SK-N-SH treated with all-trans-retinoic acid at 6 μM for 48 hours (cell line): ENCODE data around the gene TMEM207.

Source experiments
- ATAC-seq: fragments of 200-7000 bp; cut with Tn5 transposase; 3 replicates; pipeline ENCODE4 v1.9.1; 2020; ENCODE audit warnings: mild to moderate bottlenecking, moderate library complexity
- ARNTL ChIP-seq: fragments of 450-650 bp; formaldehyde crosslinking; IDR thresholded peaks from 2 replicates; pipeline ENCODE4 v1.5.0; 2020; ENCODE audit warnings: low read depth, mild to moderate bottlenecking, moderate library complexity, borderline replicate concordance
- BACH2 ChIP-seq: fragments of 250-450 bp; sonication (Bioruptor Pico); IDR thresholded peaks from 2 replicates; pipeline ENCODE4 v1.9.0; 2021; ENCODE audit warnings: mild to moderate bottlenecking, borderline replicate concordance
- CREB5 ChIP-seq: fragments of 250-450 bp; sonication (Bioruptor Pico); IDR thresholded peaks from 2 replicates; pipeline ENCODE4 v1.5.1; 2020; ENCODE audit warnings: low read depth, mild to moderate bottlenecking, moderate library complexity
- CSDC2 ChIP-seq: fragments of 250-450 bp; sonication (Bioruptor Pico); IDR thresholded peaks from 2 replicates; pipeline ENCODE4 v1.5.0; 2020; ENCODE audit warnings: mild to moderate bottlenecking, moderate library complexity
- CSRNP3 ChIP-seq: fragments of 250-450 bp; sonication (Bioruptor Pico); IDR thresholded peaks from 2 replicates; pipeline ENCODE4 v1.5.1; 2021; ENCODE audit warnings: mild to moderate bottlenecking, moderate library complexity
- ESRRG ChIP-seq: fragments of 250-450 bp; sonication (Bioruptor Pico); IDR thresholded peaks from 2 replicates; pipeline ENCODE4 v1.6.1; 2021; ENCODE audit warnings: mild to moderate bottlenecking
- GLIS3 ChIP-seq: fragments of 250-450 bp; sonication (Bioruptor Pico); IDR thresholded peaks from 2 replicates; pipeline ENCODE4 v1.5.0; 2020; ENCODE audit warnings: mild to moderate bottlenecking, moderate library complexity
- OSR1 ChIP-seq: fragments of 250-450 bp; sonication (Bioruptor Pico); IDR thresholded peaks from 2 replicates; pipeline ENCODE4 v1.8.0; 2022; ENCODE audit warnings: moderate library complexity, mild to moderate bottlenecking, inconsistent platforms
- POU6F1 ChIP-seq: fragments of 250-450 bp; sonication (Bioruptor Pico); IDR thresholded peaks from 2 replicates; pipeline ENCODE4 v1.8.0; 2021; ENCODE audit warnings: low read depth, mild to moderate bottlenecking, moderate library complexity, borderline replicate concordance
- PPARA ChIP-seq: fragments of 250-450 bp; sonication (Bioruptor Pico); IDR thresholded peaks from 2 replicates; pipeline ENCODE4 v1.5.0; 2020; ENCODE audit warnings: mild to moderate bottlenecking, borderline replicate concordance
- RARB ChIP-seq: fragments of 250-450 bp; sonication (Bioruptor Pico); IDR thresholded peaks from 2 replicates; pipeline ENCODE4 v1.8.0; 2021; ENCODE audit warnings: mild to moderate bottlenecking, moderate library complexity
- SNAI2 ChIP-seq: fragments of 250-450 bp; sonication (Bioruptor Pico); IDR thresholded peaks from 2 replicates; pipeline ENCODE4 v1.5.0; 2020; ENCODE audit warnings: mild to moderate bottlenecking, moderate library complexity
- TCF4 ChIP-seq: fragments of 250-450 bp; sonication (Bioruptor Pico); IDR thresholded peaks from 2 replicates; pipeline ENCODE4 v1.8.0; 2021; ENCODE audit warnings: mild to moderate bottlenecking, moderate library complexity, borderline replicate concordance
- TSHZ2 ChIP-seq: fragments of 250-450 bp; sonication (Bioruptor Pico); IDR thresholded peaks from 2 replicates; pipeline ENCODE4 v1.5.0; 2020; ENCODE audit warnings: mild to moderate bottlenecking, moderate library complexity
- ZC3H10 ChIP-seq: fragments of 250-450 bp; sonication (Bioruptor Pico); IDR thresholded peaks from 2 replicates; pipeline ENCODE4 v1.5.1; 2021; ENCODE audit warnings: mild to moderate bottlenecking, moderate library complexity
- ZFP30 ChIP-seq: fragments of 450-650 bp; formaldehyde crosslinking; IDR thresholded peaks from 2 replicates; pipeline ENCODE4 v1.5.0; 2022; ENCODE audit warnings: mild to moderate bottlenecking, moderate library complexity
- ZNF565 ChIP-seq: fragments of 450-650 bp; formaldehyde crosslinking; conservative IDR thresholded peaks from 2 replicates; pipeline ENCODE4 v1.5.0; 2020; ENCODE audit warnings: low read depth, mild to moderate bottlenecking, moderate library complexity
- ZNF70 ChIP-seq: fragments of 450-650 bp; formaldehyde crosslinking; IDR thresholded peaks from 2 replicates; pipeline ENCODE4 v1.5.0; 2020; ENCODE audit warnings: mild to moderate bottlenecking, moderate library complexity
- ZNF8 ChIP-seq: fragments of 450-650 bp; formaldehyde crosslinking; IDR thresholded peaks from 2 replicates; pipeline ENCODE4 v1.5.0; 2020; ENCODE audit warnings: mild to moderate bottlenecking, moderate library complexity

The TMEM207 gene

GRCh38 chr3:190491533-190492054 is 41.9 kb upstream of the TMEM207 start:
- no peak for ATAC-seq
- no peak for TF ChIP-seq CSRNP3 (CRISPR knock-in tag)
- no peak for TF ChIP-seq ZNF70 (CRISPR knock-in tag)
- TF ChIP-seq CSDC2 (CRISPR knock-in tag), result no peak
- no peak for TF ChIP-seq SNAI2
- TF ChIP-seq ZNF8 (CRISPR knock-in tag), result no peak
- no peak for TF ChIP-seq RARB
- no peak for TF ChIP-seq BACH2
- TF ChIP-seq, all 23 proteins: peak for 0

GRCh38 chr3:190486908-190487607 is 37.4 kb upstream of the TMEM207 start:
- TF ChIP-seq BACH2 (no peak), OSR1 (CRISPR knock-in tag) (no peak), ESRRG (CRISPR knock-in tag) (no peak), ZNF8 (CRISPR knock-in tag) (no peak), ZC3H10 (CRISPR knock-in tag) (no peak), GLIS3 (no peak), ZNF70 (CRISPR knock-in tag) (no peak), TCF4 (CRISPR knock-in tag) (no peak), CREB5 (CRISPR knock-in tag) (no peak), POU6F1 (CRISPR knock-in tag) (no peak), RARB (no peak)
- TF ChIP-seq, all 23 proteins: peak for 0
- ATAC-seq, result no peak

GRCh38 chr3:190486533-190486864 is 36.8 kb upstream of the TMEM207 start:
- TF ChIP-seq ZNF8 (CRISPR knock-in tag) (no peak), POU6F1 (CRISPR knock-in tag) (no peak), PPARA (no peak), ESRRG (CRISPR knock-in tag) (no peak), CREB5 (CRISPR knock-in tag) (no peak), OSR1 (CRISPR knock-in tag) (no peak), TCF4 (CRISPR knock-in tag) (no peak), GLIS3 (no peak), ZC3H10 (CRISPR knock-in tag) (no peak), ZNF565 (CRISPR knock-in tag) (no peak), SNAI2 (no peak), ARNTL (CRISPR knock-in tag) (no peak), RARB (no peak), TSHZ2 (no peak), ZFP30 (CRISPR knock-in tag) (no peak), ZNF70 (CRISPR knock-in tag) (no peak), CSDC2 (CRISPR knock-in tag) (no peak)
- no peak for ATAC-seq
